Left colon (tissue), 2 donors: ENCODE results near the gene TCTN2. TPM values are rescaled to one million over a fixed set of nuclear protein-coding genes. Genes with fewer than 3 reads are reported as not detected.

Source experiments
- total RNA-seq, 2 donors: library from RNA; stranded (reverse); fragmentation: NEBNext Ultra II Directional; extraction: Animal tissue kit (Norgen Biotek cat#: 25700); gene quantifications; one replicate each; pipeline ENCODE4 v1.2.1, GENCODE V29; 2021
- donor health status: DM: no; HTN: no; CAD: no.
- donor health status: DM: yes; HTN: yes; CAD: no.

Gene TCTN2
- total RNA-seq, 2 donors from 2014 or later = 4.8 to 6.0 TPM

Other genes starting within 250 kb of the TCTN2 start
- gene RILPL2, start 234.4 kb upstream of the TCTN2 start, total RNA-seq = 1 to 10 TPM; 1.1 to 1.9 TPM
- gene SNRNP35, start 213.0 kb upstream of the TCTN2 start, total RNA-seq = 10 to 100 TPM; 18.7 to 23.8 TPM
- 1 to 10 TPM; 4.3 to 4.9 TPM for gene RILPL1, start 137.4 kb upstream of the TCTN2 start, total RNA-seq
- gene TMED2, start 86.6 kb upstream of the TCTN2 start, total RNA-seq = 100 to 1,000 TPM; 229 to 262 TPM
- gene DDX55, start 69.0 kb upstream of the TCTN2 start, total RNA-seq = 10 to 100 TPM; 13.0 to 15.4 TPM
- 10 to 100 TPM; 38.8 to 43.4 TPM for gene EIF2B1, start 37.4 kb upstream of the TCTN2 start, total RNA-seq
- gene GTF2H3, start 37.3 kb upstream of the TCTN2 start, total RNA-seq = 10 to 100 TPM; 19.6 to 25.1 TPM
- 10 to 100 TPM; 31.3 to 32.6 TPM for gene ATP6V0A2, start 41.2 kb downstream of the TCTN2 start, total RNA-seq
- under 1 TPM; 0.15 to 0.39 TPM for gene DNAH10, start 91.2 kb downstream of the TCTN2 start, total RNA-seq